Fibroblast of lung (primary cell): Measurements from ENCODE around the gene SMPD3. TPM values are rescaled to one million over a fixed set of nuclear protein-coding genes. Genes with fewer than 3 reads are reported as not detected.
"Not testable (repeated sequence)": the region's sequence is repeated elsewhere in the genome, so short reads cannot be mapped to it uniquely, and the experiment has no call there.

ENCODE experiments used
- DNase-seq, 2 donors: peaks; one replicate each; pipeline versions ENCODE4 v3.0.0 to v3.0.0-alpha.2; 2010; ENCODE audit warnings: low read depth in 2 of 2
- H2AFZ ChIP-seq: 2 replicates; pipeline ENCODE4 v1.5.1; 2012; ENCODE audit warnings: low read length, control low read depth, inconsistent platforms
- H3K27ac ChIP-seq: 2 replicates; pipeline ENCODE4 v1.5.1; 2011; ENCODE audit warnings: low read length, control low read depth; ENCODE audit not compliant: insufficient read depth
- H3K27me3 ChIP-seq: 2 replicates; pipeline ENCODE4 v1.5.1; 2011; ENCODE audit warnings: mild to moderate bottlenecking, low read length; ENCODE audit not compliant: control insufficient read depth, insufficient read depth
- H3K36me3 ChIP-seq: 2 replicates; pipeline ENCODE4 v1.5.1; 2011; ENCODE audit warnings: low read length; ENCODE audit not compliant: control insufficient read depth, insufficient read depth
- H3K4me1 ChIP-seq: 2 replicates; pipeline ENCODE4 v1.5.1; 2011; ENCODE audit warnings: low read length; ENCODE audit not compliant: control insufficient read depth, insufficient read depth; ENCODE audit errors: extremely low read depth
- H3K4me2 ChIP-seq: 2 replicates; pipeline ENCODE4 v1.5.1; 2011; ENCODE audit warnings: low read length, control low read depth; ENCODE audit not compliant: insufficient read depth; ENCODE audit errors: extremely low read depth
- H3K4me3 ChIP-seq, 4 experiments: fragments of 200-600 bp in 1 of 4; sonication (generic) in 1 of 4; replicated peaks in 1 of 4; 2 replicates each; pipeline ENCODE4 v1.5.1; 2011 to 2016; ENCODE audit warnings: low read length in 4 of 4, low read depth in 3 of 4, mild to moderate bottlenecking in 3 of 4, control low read depth in 2 of 4, inconsistent platforms in 1 of 4, mixed read lengths in 1 of 4; ENCODE audit not compliant: insufficient read depth in 1 of 4; ENCODE audit errors: control extremely low read depth in 1 of 4
- H3K79me2 ChIP-seq: 2 replicates; pipeline ENCODE4 v1.5.1; 2012; ENCODE audit warnings: mild to moderate bottlenecking, low read length, inconsistent platforms; ENCODE audit not compliant: control insufficient read depth, insufficient read depth
- H3K9ac ChIP-seq: 2 replicates; pipeline ENCODE4 v1.5.1; 2011; ENCODE audit warnings: mild to moderate bottlenecking, low read length, control low read depth; ENCODE audit not compliant: insufficient read depth
- H3K9me3 ChIP-seq: 2 replicates; pipeline ENCODE4 v1.5.1; 2012; ENCODE audit warnings: low read depth, low read length; ENCODE audit not compliant: control insufficient read depth, insufficient read depth
- H4K20me1 ChIP-seq: 2 replicates; pipeline ENCODE4 v1.5.1; 2011; ENCODE audit warnings: low read length; ENCODE audit not compliant: control insufficient read depth, insufficient read depth; ENCODE audit errors: extremely low read depth
- CTCF ChIP-seq, 2 donors: IDR thresholded peaks in 1 of 2; conservative IDR thresholded peaks in 1 of 2; 1 replicate in 1 of 2; 2 replicates in 1 of 2; pipeline ENCODE4 v1.5.1; 2011 to 2012; ENCODE audit warnings: low read length in 2 of 2, control low read depth in 1 of 2, inconsistent platforms in 1 of 2, low read depth in 1 of 2, mild to moderate bottlenecking in 1 of 2
- EZH2 ChIP-seq: IDR thresholded peaks from 2 replicates; pipeline ENCODE4 v1.5.1; 2012; ENCODE audit warnings: low read length, control low read depth, mild to moderate bottlenecking; ENCODE audit errors: missing control alignments
- polyA minus RNA-seq: library from RNA; depleted of rRNA, polyadenylated mRNA; stranded (reverse); fragments of >200 nt; gene quantifications from 2 replicates; pipeline ENCODE4 v1.2.3, GENCODE V29; 2011; ENCODE audit warnings: low replicate concordance
- polyA plus RNA-seq, 2 donors: library from polyadenylated mRNA; depleted of rRNA in 1 of 2; stranded (reverse) in 1 of 2; unstranded in 1 of 2; fragments of >200 nt; gene quantifications; 2 replicates each; pipeline ENCODE4 v1.2.1, GENCODE V29; 2011 to 2012; ENCODE audit warnings: missing spikeins in 1 of 2
- total RNA-seq: library from RNA; depleted of rRNA; stranded (reverse); fragments of >200 nt; gene quantifications from 2 replicates; pipeline ENCODE4 v1.2.1, GENCODE V29; 2014

The SMPD3 gene
- total RNA-seq, result under 0.01 TPM in 2 replicates
- 0.01 and 0.08 TPM in 2 replicates for polyA plus RNA-seq
- polyA plus RNA-seq (2012), result 0.08 TPM in 2 replicates
- polyA minus RNA-seq, result not detected in 2 replicates

DNA sequence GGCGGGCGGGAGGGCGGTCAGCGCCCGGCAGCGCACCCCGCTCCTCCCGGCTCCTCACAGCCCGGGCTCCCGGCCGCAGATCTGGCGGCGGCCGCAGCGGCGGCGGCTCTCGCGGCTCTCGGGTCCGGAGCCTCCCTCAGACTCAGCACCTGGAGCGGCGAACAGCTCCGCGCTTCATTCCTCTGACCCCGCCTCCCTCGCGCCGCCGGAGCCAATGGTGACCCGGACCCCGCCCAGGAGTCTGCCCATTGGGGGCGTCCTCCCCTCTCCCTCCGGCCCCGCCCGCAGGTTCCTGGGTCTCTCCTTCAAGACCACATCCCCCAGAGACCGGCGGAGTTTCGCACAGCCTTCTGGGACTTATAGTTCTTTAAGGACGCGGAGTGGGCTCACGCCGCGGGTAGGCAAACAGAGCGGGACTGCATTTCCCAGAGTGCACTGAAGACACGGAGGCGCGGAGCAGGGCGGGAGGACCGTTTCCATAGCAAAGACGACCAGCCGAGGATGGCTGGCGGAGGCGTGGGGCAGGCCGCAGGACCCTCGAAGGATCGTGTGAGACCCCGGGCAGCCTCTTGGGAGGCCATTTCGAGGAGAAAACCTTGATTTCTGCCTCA lies at the start of gene SMPD3:
TSS of gene SMPD3 (minus strand) at position 149 of the 611 bp plus-strand sequence. CDS start 76,327 bp downstream, outside the sequence.
- TF ChIP-seq EZH2 (no peak), CTCF (conservative IDR thresholded peaks at IDR 0.05 in 1 of 2, IDR thresholded peaks at IDR 0.05 in 1 of 2; ENCODE audit: low read depth in 1 of 2, low read length in 2 of 2) (no peak)
- Histone ChIP-seq H3K4me2 (peak within 1 kb of the TSS; percentile 76), H3K4me3 (peak within 1 kb of the TSS; percentile 15 to 56 (median 36)), H4K20me1 (no peaks in the 10 kb centered on the region), H3K27ac (no peak within 1 kb of the TSS), H2AFZ (peak within 1 kb of the TSS; percentile 10), H3K27me3 (peaks cover 7% of the 10 kb centered on the region), H3K79me2 (no peaks in the 10 kb centered on the region), H3K9ac (no peak within 1 kb of the TSS), H3K9me3 (no peaks in the 10 kb centered on the region), H3K4me1 (no peaks in the 10 kb centered on the region), H3K36me3 (no peaks in the 10 kb centered on the region)
- peak; percentile 99 for DNase-seq

DNA sequence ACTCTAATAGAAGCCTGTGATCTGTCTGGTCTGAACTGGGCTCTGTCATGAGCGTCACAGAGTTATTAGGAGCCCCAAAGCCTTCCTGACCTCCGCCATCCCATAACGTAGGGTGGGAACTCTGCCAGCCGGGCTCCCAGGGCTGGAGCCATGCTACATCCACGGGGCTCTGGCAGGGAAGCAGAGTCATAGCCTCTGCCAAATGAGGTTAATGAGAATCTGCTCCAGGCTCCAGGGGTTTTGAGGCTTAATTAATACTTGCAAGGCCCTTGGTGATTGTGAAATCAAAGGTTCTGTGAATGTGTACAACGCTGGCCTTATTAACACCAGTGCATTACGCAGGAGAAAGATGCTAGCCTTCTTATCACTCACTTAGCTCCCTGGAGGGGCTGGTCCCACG lies 48.4 kb upstream of the SMPD3 start:
- Histone ChIP-seq H3K79me2 (no peaks in the 10 kb centered on the region), H3K36me3 (no peaks in the 10 kb centered on the region), H4K20me1 (no peaks in the 10 kb centered on the region), H3K4me3 (no peak overlapping the region), H3K4me2 (no peak overlapping the region), H3K4me1 (no peaks in the 10 kb centered on the region), H3K9ac (no peak overlapping the region), H3K27ac (no peak overlapping the region), H2AFZ (no peak overlapping the region), H3K27me3 (no peaks in the 10 kb centered on the region), H3K9me3 (no peaks in the 10 kb centered on the region)
- TF ChIP-seq CTCF (conservative IDR thresholded peaks at IDR 0.05 in 1 of 2, IDR thresholded peaks at IDR 0.05 in 1 of 2; ENCODE audit: low read depth in 1 of 2, low read length in 2 of 2) (no peak), EZH2 (no peak)
- no peak for DNase-seq

GRCh38 chr16:68494261-68494660 lies 46.0 kb upstream of the SMPD3 start:
- not testable (repeated sequence) for H4K20me1 ChIP-seq, H3K4me3 ChIP-seq, H3K4me2 ChIP-seq, H3K27ac ChIP-seq, H3K9ac ChIP-seq, H3K79me2 ChIP-seq, DNase-seq, H3K9me3 ChIP-seq, H3K27me3 ChIP-seq, H2AFZ ChIP-seq, H3K4me1 ChIP-seq, H3K36me3 ChIP-seq
